Measurements from ENCODE around the gene GAREM2.

The GAREM2 gene

DNA sequence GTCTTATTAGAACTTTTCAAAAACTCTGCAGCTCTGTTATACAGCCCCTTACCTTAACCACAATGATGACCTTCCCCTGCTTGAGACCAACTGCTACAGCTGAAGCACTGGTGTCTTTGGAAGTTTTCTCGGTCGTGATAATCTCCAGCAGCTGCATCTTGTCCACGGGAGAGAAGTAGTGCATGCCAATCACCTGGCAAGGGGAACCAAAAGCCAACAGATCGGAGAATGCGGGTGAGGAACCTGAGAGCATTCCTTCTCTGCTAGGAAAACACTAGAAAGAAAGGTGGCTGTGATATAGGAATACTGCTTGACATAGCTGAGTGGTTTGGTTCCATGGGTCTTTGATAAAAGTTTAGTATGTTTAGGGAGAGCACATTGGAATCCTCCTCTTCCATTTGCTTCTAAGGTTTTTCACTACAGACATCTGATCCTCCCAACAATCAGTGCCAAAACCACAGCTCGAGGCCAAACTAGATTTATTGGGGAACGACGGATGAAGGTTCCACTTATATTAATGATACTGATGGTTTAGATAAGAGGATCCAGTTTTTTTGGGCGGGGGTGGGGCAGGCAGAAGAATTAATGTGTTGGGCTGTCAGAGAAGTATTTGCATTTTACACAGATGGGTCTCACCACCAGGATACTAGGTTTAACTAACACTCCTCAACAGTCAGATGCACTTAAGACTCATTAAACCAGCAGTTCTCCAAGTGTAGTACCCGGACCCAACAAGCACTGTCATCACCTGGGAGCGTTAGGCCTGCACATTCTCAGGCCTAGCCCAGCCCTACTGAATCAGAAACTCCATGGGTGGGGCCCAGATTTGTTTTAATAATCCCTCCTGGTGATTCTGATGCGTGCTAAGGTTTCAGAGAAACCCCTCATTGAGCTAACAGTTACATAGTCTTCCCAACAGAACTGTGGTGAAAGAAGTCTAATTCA, 22.4 kb downstream of the GAREM2 start:
- no peak for TF ChIP-seq ZBTB7A (IDR thresholded peaks at IDR 0.05; ENCODE audit: low read depth)
- no peak for TF ChIP-seq TAF1 (IDR thresholded peaks at IDR 0.05; ENCODE audit: low read depth)
- no peak for TF ChIP-seq FOXM1 (IDR thresholded peaks at IDR 0.05; ENCODE audit: borderline replicate concordance, low read depth)
- TF ChIP-seq TEAD4 (IDR thresholded peaks at IDR 0.05), result no peak
- TF ChIP-seq EGR1 (IDR thresholded peaks at IDR 0.05), result no peak
- TF ChIP-seq, protein P1, sequence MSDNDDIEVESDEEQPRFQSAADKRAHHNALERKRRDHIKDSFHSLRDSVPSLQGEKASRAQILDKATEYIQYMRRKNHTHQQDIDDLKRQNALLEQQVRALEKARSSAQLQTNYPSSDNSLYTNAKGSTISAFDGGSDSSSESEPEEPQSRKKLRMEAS (IDR thresholded peaks at IDR 0.05), result no peak
- no peak for TF ChIP-seq NFIC (IDR thresholded peaks at IDR 0.05)
- no peak for TF ChIP-seq CEBPB (IDR thresholded peaks at IDR 0.05)
- TF ChIP-seq, protein P2, sequence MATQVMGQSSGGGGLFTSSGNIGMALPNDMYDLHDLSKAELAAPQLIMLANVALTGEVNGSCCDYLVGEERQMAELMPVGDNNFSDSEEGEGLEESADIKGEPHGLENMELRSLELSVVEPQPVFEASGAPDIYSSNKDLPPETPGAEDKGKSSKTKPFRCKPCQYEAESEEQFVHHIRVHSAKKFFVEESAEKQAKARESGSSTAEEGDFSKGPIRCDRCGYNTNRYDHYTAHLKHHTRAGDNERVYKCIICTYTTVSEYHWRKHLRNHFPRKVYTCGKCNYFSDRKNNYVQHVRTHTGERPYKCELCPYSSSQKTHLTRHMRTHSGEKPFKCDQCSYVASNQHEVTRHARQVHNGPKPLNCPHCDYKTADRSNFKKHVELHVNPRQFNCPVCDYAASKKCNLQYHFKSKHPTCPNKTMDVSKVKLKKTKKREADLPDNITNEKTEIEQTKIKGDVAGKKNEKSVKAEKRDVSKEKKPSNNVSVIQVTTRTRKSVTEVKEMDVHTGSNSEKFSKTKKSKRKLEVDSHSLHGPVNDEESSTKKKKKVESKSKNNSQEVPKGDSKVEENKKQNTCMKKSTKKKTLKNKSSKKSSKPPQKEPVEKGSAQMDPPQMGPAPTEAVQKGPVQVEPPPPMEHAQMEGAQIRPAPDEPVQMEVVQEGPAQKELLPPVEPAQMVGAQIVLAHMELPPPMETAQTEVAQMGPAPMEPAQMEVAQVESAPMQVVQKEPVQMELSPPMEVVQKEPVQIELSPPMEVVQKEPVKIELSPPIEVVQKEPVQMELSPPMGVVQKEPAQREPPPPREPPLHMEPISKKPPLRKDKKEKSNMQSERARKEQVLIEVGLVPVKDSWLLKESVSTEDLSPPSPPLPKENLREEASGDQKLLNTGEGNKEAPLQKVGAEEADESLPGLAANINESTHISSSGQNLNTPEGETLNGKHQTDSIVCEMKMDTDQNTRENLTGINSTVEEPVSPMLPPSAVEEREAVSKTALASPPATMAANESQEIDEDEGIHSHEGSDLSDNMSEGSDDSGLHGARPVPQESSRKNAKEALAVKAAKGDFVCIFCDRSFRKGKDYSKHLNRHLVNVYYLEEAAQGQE (IDR thresholded peaks at IDR 0.05; ENCODE audit: low read depth), result no peak
- no peak for TF ChIP-seq YY1 (IDR thresholded peaks at IDR 0.05; ENCODE audit: low read depth)
- TF ChIP-seq CREB1 (IDR thresholded peaks at IDR 0.05; ENCODE audit: low read depth), result no peak
- no peak for TF ChIP-seq RAD21 (IDR thresholded peaks at IDR 0.05; ENCODE audit: low read depth)
- TF ChIP-seq TCF12 (IDR thresholded peaks at IDR 0.05; ENCODE audit: low read depth), result no peak

DNA sequence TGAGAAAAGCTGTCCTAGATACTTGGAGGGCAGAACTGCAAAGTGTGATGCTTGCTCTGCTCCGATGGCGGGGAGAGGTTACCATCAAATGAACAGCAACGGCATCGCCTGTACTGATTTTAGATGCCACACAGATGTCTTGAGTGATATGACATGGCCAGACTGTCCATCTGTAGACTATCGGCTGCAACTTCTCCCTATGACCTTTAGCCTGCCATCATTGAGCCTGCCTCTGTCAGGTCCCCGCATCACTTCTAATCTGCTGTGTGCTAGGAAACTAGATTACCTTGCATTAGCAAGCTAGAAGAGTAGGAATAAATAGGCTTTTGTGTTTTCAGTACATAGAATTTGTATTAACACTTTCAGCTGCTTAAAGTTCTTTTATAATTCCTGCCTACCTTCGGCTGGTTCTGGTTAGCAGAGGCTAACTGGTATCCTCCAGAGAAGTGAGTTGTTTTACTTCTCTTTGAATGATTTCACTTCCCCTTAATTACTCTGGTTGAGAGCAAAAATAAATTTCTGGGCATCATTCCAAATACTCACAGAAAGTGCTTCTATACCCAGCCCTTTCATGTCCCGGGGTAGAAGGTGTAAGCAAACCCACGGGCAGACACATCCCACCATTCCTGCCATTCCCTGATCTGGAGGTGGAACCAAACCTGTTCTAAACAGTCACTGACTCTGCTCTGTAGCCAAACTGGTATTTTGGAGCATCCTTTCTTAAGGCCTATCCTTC, 24.0 kb downstream of the GAREM2 start:
- TF ChIP-seq RAD21 (IDR thresholded peaks at IDR 0.05; ENCODE audit: low read depth) (no peak), EP300 (IDR thresholded peaks at IDR 0.05; ENCODE audit: borderline replicate concordance) (no peak), TAF1 (IDR thresholded peaks at IDR 0.05; ENCODE audit: low read depth) (no peak), FOXM1 (IDR thresholded peaks at IDR 0.05; ENCODE audit: borderline replicate concordance, low read depth) (no peak), YY1 (IDR thresholded peaks at IDR 0.05; ENCODE audit: low read depth) (no peak), EGR1 (IDR thresholded peaks at IDR 0.05) (no peak), ZBTB7A (IDR thresholded peaks at IDR 0.05; ENCODE audit: low read depth) (no peak), NFIC (IDR thresholded peaks at IDR 0.05) (no peak), TEAD4 (IDR thresholded peaks at IDR 0.05) (no peak), TCF12 (IDR thresholded peaks at IDR 0.05; ENCODE audit: low read depth) (no peak), CEBPB (IDR thresholded peaks at IDR 0.05) (no peak), CREB1 (IDR thresholded peaks at IDR 0.05; ENCODE audit: low read depth) (no peak)
- TF ChIP-seq, protein P1 (IDR thresholded peaks at IDR 0.05), result no peak
- TF ChIP-seq, protein P3, sequence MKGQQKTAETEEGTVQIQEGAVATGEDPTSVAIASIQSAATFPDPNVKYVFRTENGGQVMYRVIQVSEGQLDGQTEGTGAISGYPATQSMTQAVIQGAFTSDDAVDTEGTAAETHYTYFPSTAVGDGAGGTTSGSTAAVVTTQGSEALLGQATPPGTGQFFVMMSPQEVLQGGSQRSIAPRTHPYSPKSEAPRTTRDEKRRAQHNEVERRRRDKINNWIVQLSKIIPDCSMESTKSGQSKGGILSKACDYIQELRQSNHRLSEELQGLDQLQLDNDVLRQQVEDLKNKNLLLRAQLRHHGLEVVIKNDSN (IDR thresholded peaks at IDR 0.05), result no peak
- TF ChIP-seq, protein P2 (IDR thresholded peaks at IDR 0.05; ENCODE audit: low read depth), result no peak

DNA sequence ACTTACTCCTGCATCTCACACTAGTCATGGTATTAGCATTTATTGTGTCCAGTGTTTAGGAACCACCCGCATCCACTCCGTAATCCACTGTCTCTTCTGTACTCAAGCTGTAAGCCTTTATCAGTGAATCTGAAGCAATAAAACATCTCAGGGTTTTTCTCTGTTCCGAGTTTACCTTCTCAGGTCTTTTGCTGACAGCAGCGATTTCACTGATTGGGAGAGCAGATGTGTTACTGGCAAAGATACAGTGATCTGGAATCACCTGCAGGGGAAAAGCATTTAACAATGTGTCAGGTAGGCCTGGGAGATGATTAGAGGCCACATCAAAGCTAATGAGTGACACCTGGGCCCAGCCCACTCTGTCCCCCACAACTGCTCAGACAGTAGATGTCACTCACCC, 24.6 kb downstream of the GAREM2 start:
- TF ChIP-seq EGR1 (IDR thresholded peaks at IDR 0.05), result no peak
- TF ChIP-seq, protein P2 (IDR thresholded peaks at IDR 0.05; ENCODE audit: low read depth), result no peak
- TF ChIP-seq CEBPB (IDR thresholded peaks at IDR 0.05), result no peak
- TF ChIP-seq EP300 (IDR thresholded peaks at IDR 0.05; ENCODE audit: borderline replicate concordance), result no peak
- no peak for TF ChIP-seq TCF12 (IDR thresholded peaks at IDR 0.05; ENCODE audit: low read depth)

DNA sequence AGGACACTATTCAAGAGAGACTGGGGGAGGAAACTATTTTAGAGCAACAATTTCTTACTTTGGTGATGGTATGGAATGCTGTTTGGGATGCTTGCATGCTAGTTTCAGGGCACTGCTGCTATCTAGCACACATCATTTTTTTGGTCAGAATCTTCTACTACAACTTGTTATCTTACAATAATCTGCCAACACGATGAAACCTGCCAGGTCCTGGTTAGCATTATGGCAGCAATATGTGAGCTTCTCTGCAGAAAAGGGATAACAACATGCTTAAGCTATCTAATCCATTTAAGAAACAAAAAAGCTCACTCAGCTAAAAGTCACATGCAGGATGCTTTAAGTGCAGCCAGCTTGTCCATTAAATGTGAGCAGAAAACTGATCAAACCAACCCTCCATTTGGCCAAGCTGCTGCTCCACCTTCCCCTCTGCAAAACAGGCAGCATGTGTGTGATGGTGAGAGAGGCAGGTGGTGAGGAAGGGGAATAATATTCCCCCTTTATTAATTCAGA, 30.1 kb downstream of the GAREM2 start:
- TF ChIP-seq, protein P2 (IDR thresholded peaks at IDR 0.05; ENCODE audit: low read depth), result no peak
- TF ChIP-seq, protein P3 (IDR thresholded peaks at IDR 0.05), result no peak
